Esophagus squamous epithelium (tissue), 4 donors: Measurements from ENCODE around the gene HOXA7.

Experiments
- CTCF ChIP-seq, 6 experiments: fragments of 450-650 bp in 4 of 6; fragments of 200-600 bp in 2 of 6; sonication (generic) in 2 of 6; IDR thresholded peaks; one replicate each; pipeline ENCODE4 v1.5.1; 2016 to 2019; ENCODE audit warnings: antibody characterized with exemption in 6 of 6, mild to moderate bottlenecking in 4 of 6, moderate library complexity in 4 of 6
- POLR2A ChIP-seq, 4 donors: fragments of 450-650 bp; IDR thresholded peaks; one replicate each; pipeline ENCODE4 v1.6.1; 2017; ENCODE audit warnings: antibody characterized with exemption in 4 of 4, mild to moderate bottlenecking in 4 of 4, moderate library complexity in 3 of 4

- TF ChIP-seq POLR2A (IDR thresholded peaks at IDR 0.05) = no peak
- no peak for TF ChIP-seq CTCF (IDR thresholded peaks at IDR 0.05)
Measured at GRCh38 chr7:27139334-27140125, 16.9 kb downstream of the HOXA7 start.
